Neuronal stem cell (in vitro differentiated cells): ENCODE measurements around the gene SPATS2.
A peak's percentile ranks its signal among the peaks of the same experiment; 100 is the strongest.

Experiments
- DNase-seq: peaks from one replicate; pipeline ENCODE4 v3.0.0-alpha.2; 2013; ENCODE audit warnings: low spot score
- H2AFZ ChIP-seq: one replicate; pipeline ENCODE4 v1.6.1; 2013; ENCODE audit warnings: mild to moderate bottlenecking, low read length, inconsistent platforms
- H2AK5ac ChIP-seq: 2 replicates; pipeline ENCODE4 v1.6.1; 2013; ENCODE audit warnings: low read depth, mild to moderate bottlenecking, inconsistent platforms, low read length, moderate library complexity, mixed read lengths
- H2BK120ac ChIP-seq: 2 replicates; pipeline ENCODE4 v1.6.1; 2013; ENCODE audit warnings: low read depth, mild to moderate bottlenecking, inconsistent platforms, low read length, moderate library complexity, mixed read lengths
- H2BK12ac ChIP-seq: one replicate; pipeline ENCODE4 v1.6.1; 2013; ENCODE audit warnings: low read length, inconsistent platforms
- H2BK15ac ChIP-seq: 2 replicates; pipeline ENCODE4 v1.6.1; 2013; ENCODE audit warnings: mild to moderate bottlenecking, low read length, inconsistent platforms, mixed read lengths
- H2BK5ac ChIP-seq: one replicate; pipeline ENCODE4 v1.6.1; 2013; ENCODE audit warnings: inconsistent platforms, mild to moderate bottlenecking, low read length, moderate library complexity
- H3K14ac ChIP-seq: one replicate; pipeline ENCODE4 v1.6.1; 2013; ENCODE audit warnings: low read length, inconsistent platforms
- H3K18ac ChIP-seq: 2 replicates; pipeline ENCODE4 v1.6.1; 2013; ENCODE audit warnings: low read length, inconsistent platforms
- H3K23ac ChIP-seq: 2 replicates; pipeline ENCODE4 v1.6.1; 2013; ENCODE audit warnings: low read depth, mild to moderate bottlenecking, mixed read lengths, low read length, inconsistent platforms; ENCODE audit not compliant: poor library complexity
- H3K27ac ChIP-seq: replicated peaks from 3 replicates; pipeline ENCODE4 v1.5.1; 2013; ENCODE audit warnings: low read length, inconsistent platforms
- H3K27me3 ChIP-seq, 3 experiments: 2 replicates each; pipeline ENCODE4 v1.6.1; 2013; ENCODE audit warnings: low read length in 3 of 3, mild to moderate bottlenecking in 2 of 3, inconsistent platforms in 1 of 3, low read depth in 1 of 3, mixed read lengths in 1 of 3, moderate library complexity in 1 of 3; ENCODE audit not compliant: control insufficient read depth in 3 of 3, insufficient read depth in 3 of 3
- H3K36me3 ChIP-seq, 2 donors: replicated peaks in 1 of 2; 2 replicates each; pipeline ENCODE4 v1.6.1; 2013; ENCODE audit warnings: low read length in 2 of 2; ENCODE audit not compliant: control insufficient read depth in 2 of 2, insufficient read depth in 2 of 2
- H3K4ac ChIP-seq: 2 replicates; pipeline ENCODE4 v1.6.1; 2013; ENCODE audit warnings: inconsistent platforms, mild to moderate bottlenecking, low read length, moderate library complexity
- H3K4me1 ChIP-seq, 2 donors: 1 replicate in 1 of 2; 2 replicates in 1 of 2; pipeline ENCODE4 v1.6.1; 2013; ENCODE audit warnings: low read length in 2 of 2, low read depth in 1 of 2; ENCODE audit not compliant: control insufficient read depth in 2 of 2, insufficient read depth in 1 of 2
- H3K4me2 ChIP-seq: one replicate; pipeline ENCODE4 v1.6.1; 2013; ENCODE audit warnings: mild to moderate bottlenecking, low read length, inconsistent platforms; ENCODE audit not compliant: insufficient read depth, poor library complexity, severe bottlenecking
- H3K4me3 ChIP-seq, 2 donors: 2 replicates each; pipeline ENCODE4 v1.5.1; 2013; ENCODE audit warnings: low read length in 2 of 2, mild to moderate bottlenecking in 2 of 2, inconsistent platforms in 1 of 2, moderate library complexity in 1 of 2
- H3K79me1 ChIP-seq: one replicate; pipeline ENCODE4 v1.6.1; 2013; ENCODE audit warnings: low read depth, mild to moderate bottlenecking, inconsistent platforms, low read length, moderate library complexity
- H3K9ac ChIP-seq: one replicate; pipeline ENCODE4 v1.6.1; 2013; ENCODE audit warnings: mild to moderate bottlenecking, low read depth, low read length, inconsistent platforms; ENCODE audit not compliant: poor library complexity
- H3K9me3 ChIP-seq, 2 donors: replicated peaks in 1 of 2; 2 replicates each; pipeline versions ENCODE3 to v1.6.1; 2013; ENCODE audit warnings: low read length in 2 of 2, mild to moderate bottlenecking in 2 of 2, inconsistent platforms in 1 of 2, low read depth in 1 of 2, mixed read lengths in 1 of 2, moderate library complexity in 1 of 2; ENCODE audit not compliant: control insufficient read depth in 2 of 2, insufficient read depth in 1 of 2
- H4K8ac ChIP-seq: one replicate; pipeline ENCODE4 v1.6.1; 2013; ENCODE audit warnings: low read depth, mild to moderate bottlenecking, inconsistent platforms, low read length, moderate library complexity
- H4K91ac ChIP-seq: one replicate; pipeline ENCODE4 v1.6.1; 2013; ENCODE audit warnings: low read length, low read depth, mild to moderate bottlenecking, inconsistent platforms; ENCODE audit not compliant: poor library complexity
- WGBS, 2 donors: extraction: QIAGEN DNeasy Blood & Tissue Kit; methylation state at CpG; one replicate each; pipeline ENCODE4 v1.1.7; 2013; ENCODE audit warnings: missing lambda C conversion rate in 2 of 2, mixed read lengths in 1 of 2; ENCODE audit not compliant: insufficient read length in 2 of 2, insufficient replicate concordance in 1 of 2; ENCODE audit errors: extremely low coverage in 2 of 2; 5-methylcytosine and 5-hydroxymethylcytosine counted together

The SPATS2 gene

DNA sequence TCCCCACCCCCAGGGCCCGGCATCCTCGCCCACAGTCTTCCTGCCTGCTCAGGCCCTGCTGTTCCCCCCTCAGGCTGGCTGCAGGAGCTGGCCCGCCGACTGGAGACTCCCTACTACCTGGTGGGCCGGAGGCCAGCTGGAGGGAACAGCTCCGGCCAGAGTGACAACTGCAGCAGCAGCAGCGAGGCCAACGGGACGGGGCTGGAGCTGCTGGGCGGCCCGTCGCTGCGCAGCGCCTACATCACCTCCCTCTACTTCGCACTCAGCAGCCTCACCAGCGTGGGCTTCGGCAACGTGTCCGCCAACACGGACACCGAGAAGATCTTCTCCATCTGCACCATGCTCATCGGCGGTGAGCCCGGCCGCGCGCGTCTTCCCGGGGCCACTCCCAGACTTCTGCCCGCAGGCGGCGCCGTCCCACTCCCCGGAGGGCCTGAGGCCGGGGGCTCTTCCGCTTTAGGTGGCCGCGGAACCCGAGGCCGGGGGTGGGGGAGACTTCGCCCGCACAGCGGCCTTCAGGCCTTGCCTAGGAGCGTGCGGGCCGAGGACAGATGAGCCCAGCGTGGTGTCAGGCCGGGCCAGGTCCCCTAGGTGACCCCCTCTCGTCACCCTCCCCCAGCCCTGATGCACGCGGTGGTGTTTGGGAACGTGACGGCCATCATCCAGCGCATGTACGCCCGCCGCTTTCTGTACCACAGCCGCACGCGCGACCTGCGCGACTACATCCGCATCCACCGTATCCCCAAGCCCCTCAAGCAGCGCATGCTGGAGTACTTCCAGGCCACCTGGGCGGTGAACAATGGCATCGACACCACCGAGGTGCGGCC is 181.8 kb downstream of the SPATS2 start:
- Histone ChIP-seq H4K91ac (peak overlapping the region; percentile 96), H2AK5ac (peak overlapping the region; percentile 59), H2BK5ac (peak overlapping the region; percentile 68), H3K27me3 (peaks cover 2 to 81% (median 44%) of the 10 kb centered on the region in 3 experiments), H3K14ac (peak overlapping the region; percentile 92), H2AFZ (peak overlapping the region; percentile 77), H3K36me3 (no peaks in the 10 kb centered on the region), H3K79me1 (peaks cover 4% of the 10 kb centered on the region), H3K9ac (peak overlapping the region; percentile 79), H3K4me1 (peaks cover 5 to 18% of the 10 kb centered on the region in 2 donors), H4K8ac (peak overlapping the region; percentile 87), H3K9me3 (no peaks in the 10 kb centered on the region), H3K18ac (peak overlapping the region; percentile 91), H3K4me3 (peak overlapping the region in 1 of 2 donors; percentile 63), H3K27ac (no peak overlapping the region), H3K4me2 (peak overlapping the region; percentile 66), H2BK15ac (peak overlapping the region; percentile 99), H3K23ac (peak overlapping the region; percentile 90), H3K4ac (peak overlapping the region; percentile 77), H2BK12ac (peak overlapping the region; percentile 79), H2BK120ac (peak overlapping the region; percentile 50)
- DNase-seq, result peak; percentile 41
- no CpG with 5 or more reads among the region's 70 CpGs for WGBS, 2 donors

DNA sequence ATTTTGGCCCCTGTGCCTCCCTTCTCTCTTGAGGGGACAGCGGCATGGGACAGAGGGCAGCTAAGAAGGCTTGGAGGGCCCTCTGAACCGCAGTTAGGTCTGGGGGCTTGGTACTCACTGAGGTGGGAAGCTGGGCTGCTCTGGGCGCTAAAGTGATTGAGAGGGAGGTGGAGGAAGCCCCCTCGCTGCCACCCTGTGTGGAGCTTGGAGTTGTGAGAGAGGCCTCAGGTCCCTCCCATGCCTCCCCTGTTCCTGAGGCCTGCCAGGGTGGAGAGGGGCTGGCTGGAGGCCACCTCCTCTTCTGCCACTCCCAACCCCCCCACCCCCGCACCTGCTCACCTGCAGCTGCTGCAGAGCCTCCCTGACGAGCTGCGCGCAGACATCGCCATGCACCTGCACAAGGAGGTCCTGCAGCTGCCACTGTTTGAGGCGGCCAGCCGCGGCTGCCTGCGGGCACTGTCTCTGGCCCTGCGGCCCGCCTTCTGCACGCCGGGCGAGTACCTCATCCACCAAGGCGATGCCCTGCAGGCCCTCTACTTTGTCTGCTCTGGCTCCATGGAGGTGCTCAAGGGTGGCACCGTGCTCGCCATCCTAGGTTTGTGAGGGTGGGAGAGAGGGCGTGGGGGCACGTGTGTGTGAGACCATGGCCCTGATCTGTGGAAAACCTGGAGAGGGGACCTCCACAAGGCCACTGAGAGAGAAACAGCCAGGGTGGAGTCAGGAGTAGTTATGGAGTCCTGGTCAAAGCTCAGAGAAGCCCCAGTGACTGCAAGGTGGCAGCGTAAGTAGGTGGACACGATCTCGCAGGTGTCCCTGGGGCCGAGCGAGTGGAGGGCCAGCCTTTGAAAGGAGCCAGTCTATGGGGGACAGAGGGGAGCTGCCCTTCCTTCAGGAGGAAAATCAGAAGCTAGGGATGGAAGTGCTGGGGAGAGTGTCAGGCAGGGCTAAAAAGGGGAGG is 182.8 kb downstream of the SPATS2 start:
- no CpG with 5 or more reads among the region's 28 CpGs for WGBS, 2 donors
- no peaks in the 10 kb centered on the region for H3K36me3 ChIP-seq
- H3K27me3 ChIP-seq, result peaks cover 0 to 72% (median 34%) of the 10 kb centered on the region in 3 experiments
- peak overlapping the region; percentile 77 for H2AFZ ChIP-seq
- no peaks in the 10 kb centered on the region for H3K9me3 ChIP-seq
- peaks cover 4% of the 10 kb centered on the region for H3K79me1 ChIP-seq
- peak overlapping the region; percentile 90 for H4K8ac ChIP-seq
- peaks cover 4 to 15% of the 10 kb centered on the region in 2 donors for H3K4me1 ChIP-seq
- H4K91ac ChIP-seq, result no peak overlapping the region
- no peak overlapping the region for H2BK120ac ChIP-seq
- no peak overlapping the region for H3K27ac ChIP-seq
- peak overlapping the region; percentile 58 for H2AK5ac ChIP-seq
- H3K4ac ChIP-seq, result no peak overlapping the region
- peak overlapping the region; percentile 71 for H3K9ac ChIP-seq
- H3K23ac ChIP-seq, result peak overlapping the region; percentile 90
- H2BK5ac ChIP-seq, result no peak overlapping the region
- no peak overlapping the region for H3K14ac ChIP-seq
- no peak for DNase-seq
- no peak overlapping the region for H3K4me3 ChIP-seq
- peak overlapping the region; percentile 95 for H2BK12ac ChIP-seq
- H3K4me2 ChIP-seq, result no peak overlapping the region
- peak overlapping the region; percentile 59 for H3K18ac ChIP-seq
- H2BK15ac ChIP-seq, result peak overlapping the region; percentile 50

DNA sequence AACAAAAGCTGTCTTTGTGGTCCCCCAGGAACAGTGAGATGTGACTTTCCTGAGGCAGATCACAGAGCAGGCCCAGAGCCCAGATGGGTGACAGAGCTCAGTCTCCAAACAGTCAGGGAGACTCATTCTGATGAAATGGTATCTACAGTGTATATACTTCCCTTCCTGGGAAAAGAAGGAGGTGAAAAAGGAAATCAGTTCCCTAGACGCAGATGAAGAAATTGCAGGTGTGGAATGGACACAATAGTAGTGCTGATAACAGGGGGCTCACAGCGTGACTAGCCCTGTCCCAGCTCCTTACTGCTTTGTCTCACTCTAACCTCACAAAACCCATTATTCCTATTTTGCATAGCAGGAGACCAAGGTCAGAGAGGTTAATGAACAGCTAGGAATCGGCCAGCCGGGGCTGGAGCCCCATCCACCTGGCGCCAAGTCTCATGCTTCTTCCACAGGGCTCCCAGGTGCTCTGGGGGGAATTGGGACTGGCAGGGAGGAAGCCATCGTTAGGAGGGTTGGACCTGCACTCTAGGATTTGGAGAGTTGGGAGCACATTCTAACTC is 183.5 kb downstream of the SPATS2 start:
- Histone ChIP-seq H3K23ac (no peak overlapping the region), H4K91ac (no peak overlapping the region), H2BK120ac (no peak overlapping the region), H2AFZ (no peak overlapping the region), H3K9me3 (no peaks in the 10 kb centered on the region), H3K4me1 (peaks cover 4 to 15% of the 10 kb centered on the region in 2 donors), H3K4me3 (no peak overlapping the region), H2BK12ac (no peak overlapping the region), H4K8ac (no peak overlapping the region), H2BK5ac (no peak overlapping the region), H3K14ac (no peak overlapping the region), H3K9ac (no peak overlapping the region), H3K36me3 (peaks cover 0 to 2% of the 10 kb centered on the region in 2 donors), H3K4ac (no peak overlapping the region), H3K27ac (no peak overlapping the region), H2AK5ac (peak overlapping the region; percentile 58), H2BK15ac (no peak overlapping the region), H3K18ac (peak overlapping the region; percentile 59), H3K4me2 (no peak overlapping the region), H3K27me3 (peaks cover 0 to 66% (median 31%) of the 10 kb centered on the region in 3 experiments), H3K79me1 (peaks cover 4% of the 10 kb centered on the region)
- no CpG with 5 or more reads among the region's 6 CpGs for WGBS, 2 donors
- DNase-seq, result no peak
